GM20000 (cell line): ENCODE data around the gene OLFM2.

Source experiments
- DNase-seq: peaks from one replicate; pipeline ENCODE4 v3.0.0; 2012; ENCODE audit warnings: low spot score
- TF ChIP-seq, protein P1 (sequence below): IDR thresholded peaks from 2 replicates; pipeline ENCODE4 v1.5.1; 2012; ENCODE audit warnings: mild to moderate bottlenecking, control low read depth; ENCODE audit errors: extremely low read depth, missing control alignments

The OLFM2 gene

DNA sequence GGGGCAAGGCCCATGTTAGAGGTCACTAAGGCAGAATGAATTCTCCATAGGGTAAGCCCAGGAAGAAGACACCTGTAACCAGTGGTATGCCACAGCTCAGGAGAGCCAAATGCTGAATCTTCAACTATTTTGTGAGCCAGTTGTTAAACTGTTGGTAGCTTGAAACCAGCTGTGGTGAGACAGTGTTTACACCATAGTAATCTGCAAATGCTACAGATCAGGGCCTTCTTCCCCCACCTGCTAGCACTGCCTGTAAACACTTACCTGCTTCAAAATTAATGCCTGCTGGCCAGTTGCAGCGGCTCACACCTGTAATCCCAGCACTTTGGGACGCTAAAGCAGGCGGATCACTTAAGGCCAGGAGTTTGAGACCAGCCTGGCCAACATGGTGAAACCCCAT is 129.5 kb downstream of the OLFM2 start:
- no peak for DNase-seq
- TF ChIP-seq, protein P1, sequence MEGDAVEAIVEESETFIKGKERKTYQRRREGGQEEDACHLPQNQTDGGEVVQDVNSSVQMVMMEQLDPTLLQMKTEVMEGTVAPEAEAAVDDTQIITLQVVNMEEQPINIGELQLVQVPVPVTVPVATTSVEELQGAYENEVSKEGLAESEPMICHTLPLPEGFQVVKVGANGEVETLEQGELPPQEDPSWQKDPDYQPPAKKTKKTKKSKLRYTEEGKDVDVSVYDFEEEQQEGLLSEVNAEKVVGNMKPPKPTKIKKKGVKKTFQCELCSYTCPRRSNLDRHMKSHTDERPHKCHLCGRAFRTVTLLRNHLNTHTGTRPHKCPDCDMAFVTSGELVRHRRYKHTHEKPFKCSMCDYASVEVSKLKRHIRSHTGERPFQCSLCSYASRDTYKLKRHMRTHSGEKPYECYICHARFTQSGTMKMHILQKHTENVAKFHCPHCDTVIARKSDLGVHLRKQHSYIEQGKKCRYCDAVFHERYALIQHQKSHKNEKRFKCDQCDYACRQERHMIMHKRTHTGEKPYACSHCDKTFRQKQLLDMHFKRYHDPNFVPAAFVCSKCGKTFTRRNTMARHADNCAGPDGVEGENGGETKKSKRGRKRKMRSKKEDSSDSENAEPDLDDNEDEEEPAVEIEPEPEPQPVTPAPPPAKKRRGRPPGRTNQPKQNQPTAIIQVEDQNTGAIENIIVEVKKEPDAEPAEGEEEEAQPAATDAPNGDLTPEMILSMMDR, result no peak
